Measurements from ENCODE around the gene IL1R2.
"Not testable (repeated sequence)": the region's sequence is repeated elsewhere in the genome, so short reads cannot be mapped to it uniquely, and the experiment has no call there.

Gene IL1R2

DNA sequence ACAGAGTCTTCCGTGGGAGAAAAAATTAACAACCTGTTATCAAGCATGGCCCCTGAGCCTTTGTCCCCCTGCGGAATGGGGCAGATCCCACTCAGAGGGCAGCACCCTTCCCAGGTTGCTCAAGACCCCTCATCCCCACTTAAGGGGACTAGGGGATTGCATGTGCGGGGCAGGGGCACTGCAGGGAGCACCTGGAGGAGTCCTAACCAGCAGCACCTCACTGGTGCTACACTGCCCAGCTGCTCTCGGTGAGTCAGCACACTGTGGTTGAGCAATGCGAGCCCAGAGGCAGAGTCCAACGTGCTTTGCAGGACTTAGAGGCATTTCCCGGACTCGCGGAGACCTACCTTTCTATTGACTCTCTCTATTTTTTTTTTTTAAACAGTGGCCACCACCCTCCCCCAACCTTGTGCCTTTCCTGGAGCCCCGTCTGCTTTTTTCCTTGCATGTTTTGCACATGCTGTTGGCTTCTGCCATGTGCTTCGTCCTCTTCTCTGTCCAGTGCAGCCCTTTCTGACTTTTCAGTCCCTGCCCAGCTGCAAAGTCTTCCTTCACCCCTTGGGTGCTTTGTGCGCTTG lies 74.0 kb downstream of the IL1R2 start:
- TF ChIP-seq, protein P1, sequence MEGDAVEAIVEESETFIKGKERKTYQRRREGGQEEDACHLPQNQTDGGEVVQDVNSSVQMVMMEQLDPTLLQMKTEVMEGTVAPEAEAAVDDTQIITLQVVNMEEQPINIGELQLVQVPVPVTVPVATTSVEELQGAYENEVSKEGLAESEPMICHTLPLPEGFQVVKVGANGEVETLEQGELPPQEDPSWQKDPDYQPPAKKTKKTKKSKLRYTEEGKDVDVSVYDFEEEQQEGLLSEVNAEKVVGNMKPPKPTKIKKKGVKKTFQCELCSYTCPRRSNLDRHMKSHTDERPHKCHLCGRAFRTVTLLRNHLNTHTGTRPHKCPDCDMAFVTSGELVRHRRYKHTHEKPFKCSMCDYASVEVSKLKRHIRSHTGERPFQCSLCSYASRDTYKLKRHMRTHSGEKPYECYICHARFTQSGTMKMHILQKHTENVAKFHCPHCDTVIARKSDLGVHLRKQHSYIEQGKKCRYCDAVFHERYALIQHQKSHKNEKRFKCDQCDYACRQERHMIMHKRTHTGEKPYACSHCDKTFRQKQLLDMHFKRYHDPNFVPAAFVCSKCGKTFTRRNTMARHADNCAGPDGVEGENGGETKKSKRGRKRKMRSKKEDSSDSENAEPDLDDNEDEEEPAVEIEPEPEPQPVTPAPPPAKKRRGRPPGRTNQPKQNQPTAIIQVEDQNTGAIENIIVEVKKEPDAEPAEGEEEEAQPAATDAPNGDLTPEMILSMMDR (IDR thresholded peaks at IDR 0.05; ENCODE audit: low read depth, low read length, missing control alignments), result no peak
- H3K4me3 ChIP-seq (replicated peaks; ENCODE audit: low read depth, low read length), result no peak overlapping the region
- peak; percentile 87 for DNase-seq (ENCODE audit: extremely low read depth, low read depth)

DNA sequence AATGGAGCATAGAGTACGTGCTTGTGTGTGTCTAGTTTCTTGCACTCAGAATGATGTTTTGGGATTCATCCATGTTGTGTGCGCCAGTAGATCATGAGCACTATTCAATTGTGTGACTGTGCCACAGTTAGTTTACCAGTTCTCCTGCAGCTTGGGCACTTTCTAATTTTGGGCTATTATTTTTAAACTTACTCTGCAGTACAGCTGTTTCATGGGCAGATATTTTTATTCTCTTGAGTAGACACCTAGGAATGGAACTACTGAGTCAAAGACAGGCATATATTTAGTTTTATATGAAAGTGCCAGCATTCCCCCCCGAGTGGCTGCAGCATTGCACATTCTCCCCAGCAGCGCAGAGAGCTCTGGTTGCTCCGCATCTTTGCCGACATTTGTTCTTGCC lies 74.8 kb downstream of the IL1R2 start:
- TF ChIP-seq, protein P1 (IDR thresholded peaks at IDR 0.05; ENCODE audit: low read depth, low read length, missing control alignments), result no peak
- no peak overlapping the region for H3K4me3 ChIP-seq (replicated peaks; ENCODE audit: low read depth, low read length)
- no peak for DNase-seq (ENCODE audit: extremely low read depth, low read depth)

DNA sequence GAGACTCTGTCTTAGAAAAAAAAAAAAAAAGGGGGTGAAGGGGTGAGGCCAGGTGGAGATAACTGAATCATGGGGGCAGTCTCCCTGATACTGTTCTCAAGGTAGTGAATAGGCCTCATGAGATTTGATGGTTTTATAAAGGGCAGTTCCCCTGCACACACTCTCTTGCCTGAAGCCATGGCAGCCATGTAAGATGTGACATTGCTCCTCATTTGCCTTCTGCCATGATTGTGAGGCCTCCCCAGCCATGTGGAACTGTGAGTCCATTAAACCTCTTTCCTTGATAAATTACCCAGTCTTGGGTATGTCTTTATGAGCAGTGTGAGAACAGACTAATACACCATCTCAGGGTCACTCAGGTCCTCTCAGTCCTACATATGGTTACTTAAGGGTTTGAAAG lies 76.4 kb downstream of the IL1R2 start:
- not testable (repeated sequence) for H3K4me3 ChIP-seq (replicated peaks; ENCODE audit: low read depth, low read length); DNase-seq (ENCODE audit: extremely low read depth, low read depth)

DNA sequence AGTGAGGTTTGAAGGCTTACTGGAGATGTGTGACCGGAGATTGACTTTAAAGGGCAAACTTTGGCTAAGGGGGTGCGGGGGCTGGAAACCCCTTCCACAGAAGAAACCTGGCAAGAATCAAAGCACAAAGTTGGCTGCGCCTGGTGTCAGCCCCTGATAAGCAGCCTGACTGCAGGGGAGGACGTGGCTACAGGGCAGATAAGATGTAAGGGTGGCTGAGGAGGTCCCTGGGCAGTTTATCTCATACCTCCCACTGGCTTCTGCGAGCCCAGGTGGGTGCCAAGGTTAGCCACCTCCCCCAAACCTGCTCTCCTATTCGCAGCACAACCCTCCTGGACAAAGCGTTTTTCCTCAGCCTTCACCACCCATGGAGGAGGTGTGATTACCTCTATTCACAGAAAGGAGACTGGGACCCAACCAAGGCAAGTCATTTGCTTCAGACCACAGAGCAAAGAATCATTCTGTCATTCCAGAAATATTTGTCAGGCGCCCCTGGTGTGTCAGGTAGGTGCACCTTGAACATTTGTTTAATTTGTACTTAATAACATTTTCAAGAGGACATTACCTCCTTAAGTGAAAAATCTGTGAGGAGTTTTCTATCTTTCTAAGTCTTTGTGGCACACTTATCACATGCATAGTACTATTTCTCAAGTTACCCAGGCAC lies 77.7 kb downstream of the IL1R2 start:
- no peak overlapping the region for H3K4me3 ChIP-seq (replicated peaks; ENCODE audit: low read depth, low read length)
- TF ChIP-seq, protein P1 (IDR thresholded peaks at IDR 0.05; ENCODE audit: low read depth, low read length, missing control alignments), result no peak
- DNase-seq (ENCODE audit: extremely low read depth, low read depth), result no peak

DNA sequence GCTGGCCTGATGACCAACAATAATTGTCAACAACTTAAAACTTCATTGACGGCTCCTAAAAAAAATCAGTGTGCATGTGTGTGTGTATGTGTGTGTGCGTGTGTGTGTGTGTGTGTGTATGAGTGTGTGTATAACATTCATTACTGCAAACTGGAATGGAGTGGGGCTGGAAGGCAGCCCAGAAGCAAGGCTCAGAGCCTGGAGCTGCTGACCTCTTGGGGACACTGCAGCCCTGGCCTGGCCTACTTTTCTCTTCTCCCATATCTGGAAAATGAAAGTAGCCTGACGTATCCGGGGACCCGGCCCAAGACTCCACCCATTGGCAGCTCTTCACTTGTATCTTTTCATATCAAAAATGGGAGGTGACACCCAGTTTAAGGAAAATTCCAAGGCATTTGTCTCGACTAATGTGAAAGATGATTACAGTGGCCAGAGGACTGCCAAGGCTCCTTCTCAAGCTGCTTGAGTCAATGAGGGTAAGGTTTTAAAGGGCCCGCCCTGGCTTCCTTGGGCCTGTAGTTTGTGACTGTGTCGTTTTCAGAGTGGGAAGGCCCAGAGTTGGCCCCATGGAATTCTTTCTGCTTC lies 78.4 kb downstream of the IL1R2 start:
- no peak for DNase-seq (ENCODE audit: extremely low read depth, low read depth)
- H3K4me3 ChIP-seq (replicated peaks; ENCODE audit: low read depth, low read length), result no peak overlapping the region
- TF ChIP-seq, protein P1 (IDR thresholded peaks at IDR 0.05; ENCODE audit: low read depth, low read length, missing control alignments), result no peak

DNA sequence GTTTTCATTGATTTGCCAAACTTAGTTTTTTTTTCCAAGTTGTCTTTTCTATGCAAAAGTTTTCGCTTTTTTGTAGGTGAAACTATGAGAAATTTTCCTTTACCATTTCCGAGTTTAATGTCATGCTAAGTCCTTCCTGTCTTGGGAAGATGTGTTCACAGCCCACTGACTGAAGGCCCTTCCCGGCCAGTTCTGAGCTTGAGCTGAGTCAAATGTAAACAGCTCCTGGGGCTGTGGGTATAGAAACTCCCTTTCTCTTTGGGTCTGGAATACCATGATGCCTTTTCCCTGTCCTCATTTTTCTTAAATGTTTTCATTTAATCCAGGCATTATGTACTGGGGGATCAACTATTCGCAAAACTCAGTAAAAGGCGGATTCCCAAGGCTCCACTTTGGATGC lies 81.0 kb downstream of the IL1R2 start:
- TF ChIP-seq, protein P1 (IDR thresholded peaks at IDR 0.05; ENCODE audit: low read depth, low read length, missing control alignments), result no peak
- DNase-seq (ENCODE audit: extremely low read depth, low read depth), result no peak
- H3K4me3 ChIP-seq (replicated peaks; ENCODE audit: low read depth, low read length), result no peak overlapping the region

DNA sequence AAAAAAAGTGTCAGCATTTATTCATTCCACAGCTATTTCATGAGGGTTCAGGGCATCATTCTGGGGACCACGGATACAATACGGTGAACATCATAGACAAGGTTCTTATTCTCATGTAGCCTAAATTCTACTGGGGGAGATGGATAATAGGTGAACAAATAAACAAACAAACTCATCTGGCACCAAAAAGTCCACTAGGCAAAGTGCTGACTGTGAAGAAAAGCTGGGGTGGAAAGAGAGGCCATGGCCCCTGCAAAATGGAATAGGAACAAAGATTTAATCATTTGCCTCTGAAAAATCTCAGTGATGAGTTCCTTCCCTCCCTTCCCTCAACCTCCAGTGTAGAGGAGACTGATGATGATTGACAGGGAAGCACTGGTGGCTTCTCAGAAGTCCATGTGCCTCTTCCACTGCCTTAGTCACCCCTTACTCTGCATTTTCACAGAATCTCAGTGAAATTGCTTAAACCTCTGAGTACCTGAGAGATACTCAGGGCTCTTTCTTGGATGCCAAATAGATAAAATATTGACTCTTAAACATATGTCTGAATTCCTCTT lies 81.5 kb downstream of the IL1R2 start:
- TF ChIP-seq, protein P1 (IDR thresholded peaks at IDR 0.05; ENCODE audit: low read depth, low read length, missing control alignments), result no peak
- DNase-seq (ENCODE audit: extremely low read depth, low read depth), result no peak

More for the DNA sequence above, 81.5 kb downstream of the IL1R2 start:
- H3K4me3 ChIP-seq (replicated peaks; ENCODE audit: low read depth, low read length), result no peak overlapping the region
